ENCODE measurements around the gene CMIP. TPM values are rescaled to one million over a fixed set of nuclear protein-coding genes. Genes with fewer than 3 reads are reported as not detected.

The CMIP gene
- total RNA-seq, 1 experiment from 2014 or later = 63.7 TPM

GRCh38 chr16:81484908-81485624 lies 40.5 kb downstream of the CMIP start:
- Mint-ChIP-seq H3K36me3 (peaks cover 6% of the 10 kb centered on the region), H3K27me3 (ENCODE audit: low read depth) (no peaks in the 10 kb centered on the region), H3K27ac (peak overlapping the region; percentile 42; the same call in 1 of the 2 replicates), H3K4me3 (no peak overlapping the region), H3K4me1 (peaks cover 63% of the 10 kb centered on the region), H3K9me3 (0 out of 2 replicates have a peak, but pooled peaks cover 4% of the 10 kb centered on the region)
- DNase-seq (ENCODE audit: low spot score) = no peak
- CTCF ChIA-PET = interaction anchor here (1.2 to 1.3 kb wide), 2 partner anchors 56 to 101 kb away, joined by 3 to 4 read pairs; no protein-coding TSS in a partner anchor
- POLR2A ChIA-PET = interaction anchor here (1.1 kb wide), 1 partner anchor 42 kb away, joined by 3 read pairs; no protein-coding TSS in a partner anchor
- TF ChIP-seq MYBL2 (CRISPR knock-in tag; IDR thresholded peaks at IDR 0.05) (no peak), ZNF121 (CRISPR knock-in tag; IDR thresholded peaks at IDR 0.05) (no peak), ARID4B (CRISPR knock-in tag; IDR thresholded peaks at IDR 0.05; ENCODE audit: borderline replicate concordance) (no peak), FOXJ3 (CRISPR knock-in tag; IDR thresholded peaks at IDR 0.05; ENCODE audit: borderline replicate concordance) (no peak), E2F5 (CRISPR knock-in tag; IDR thresholded peaks at IDR 0.05) (no peak), ZNF317 (CRISPR knock-in tag; IDR thresholded peaks at IDR 0.05; ENCODE audit: borderline replicate concordance, low read depth) (no peak), GTF2I (CRISPR knock-in tag; conservative IDR thresholded peaks at IDR 0.05) (no peak), PREB (CRISPR knock-in tag; IDR thresholded peaks at IDR 0.05; ENCODE audit: borderline replicate concordance) (no peak), EMX1 (CRISPR knock-in tag; IDR thresholded peaks at IDR 0.05) (no peak), ZNF671 (CRISPR knock-in tag; IDR thresholded peaks at IDR 0.05) (no peak), CREB1 (CRISPR knock-in tag; IDR thresholded peaks at IDR 0.05) (no peak), ATF6 (CRISPR knock-in tag; IDR thresholded peaks at IDR 0.05) (no peak), JUN (CRISPR knock-in tag; IDR thresholded peaks at IDR 0.05) (no peak), ZNF219 (CRISPR knock-in tag; IDR thresholded peaks at IDR 0.05; ENCODE audit: borderline replicate concordance) (no peak), NFATC4 (CRISPR knock-in tag; IDR thresholded peaks at IDR 0.05) (no peak), NFE2L1 (CRISPR knock-in tag; IDR thresholded peaks at IDR 0.05) (no peak), ZNF425 (CRISPR knock-in tag; conservative IDR thresholded peaks at IDR 0.05) (no peak)
- TF ChIP-seq, protein P1, sequence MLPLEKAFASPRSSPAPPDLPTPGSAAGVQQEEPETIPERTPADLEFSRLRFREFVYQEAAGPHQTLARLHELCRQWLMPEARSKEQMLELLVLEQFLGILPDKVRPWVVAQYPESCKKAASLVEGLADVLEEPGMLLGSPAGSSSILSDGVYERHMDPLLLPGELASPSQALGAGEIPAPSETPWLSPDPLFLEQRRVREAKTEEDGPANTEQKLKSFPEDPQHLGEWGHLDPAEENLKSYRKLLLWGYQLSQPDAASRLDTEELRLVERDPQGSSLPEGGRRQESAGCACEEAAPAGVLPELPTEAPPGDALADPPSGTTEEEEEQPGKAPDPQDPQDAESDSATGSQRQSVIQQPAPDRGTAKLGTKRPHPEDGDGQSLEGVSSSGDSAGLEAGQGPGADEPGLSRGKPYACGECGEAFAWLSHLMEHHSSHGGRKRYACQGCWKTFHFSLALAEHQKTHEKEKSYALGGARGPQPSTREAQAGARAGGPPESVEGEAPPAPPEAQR (CRISPR knock-in tag; IDR thresholded peaks at IDR 0.05) = no peak
- no peak for ATAC-seq

Data from WTC11 (cell line).